ENCODE results near the gene HOXC12.

HOXC12 gene

DNA sequence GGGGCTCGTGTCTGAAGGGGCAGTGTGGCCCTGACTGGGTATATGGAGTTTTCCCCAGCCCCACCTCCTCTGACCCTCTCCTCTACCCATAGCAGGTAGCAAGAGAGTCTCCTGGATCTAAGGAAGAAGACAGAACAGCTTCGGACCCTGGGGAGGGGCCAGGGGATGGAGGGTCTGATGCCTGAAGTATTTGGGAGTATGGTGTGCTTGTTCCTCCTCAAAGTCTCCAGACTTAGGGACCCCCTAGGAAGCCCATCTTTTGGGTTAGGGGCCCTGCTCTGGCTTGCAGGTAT is 53.5 kb downstream of the HOXC12 start:
- H3K4me1 ChIP-seq = peaks cover 21% of the 10 kb centered on the region
- H3K36me3 ChIP-seq (replicated peaks) = no peaks in the 10 kb centered on the region
- in situ Hi-C loops (cut with MboI; ENCODE audit: low sequenced_read_pairs) = loop anchor here (5.0 kb wide), 1 partner anchor 194 kb away; no protein-coding TSS in a partner anchor
- H3K9me3 ChIP-seq = no peaks in the 10 kb centered on the region
- no peak for DNase-seq (ENCODE audit: low spot score in 2 of 2)
- H3K4me3 ChIP-seq = no peak overlapping the region
- H3K27me3 ChIP-seq (ENCODE audit: low read depth) = no peaks in the 10 kb centered on the region
